RKO (cell line): ENCODE results near the gene SLC44A2.

ENCODE experiments used
- DNase-seq: peaks from one replicate; pipeline ENCODE4 v3.0.0-alpha.2; 2016; ENCODE audit warnings: low spot score

The SLC44A2 gene

DNA sequence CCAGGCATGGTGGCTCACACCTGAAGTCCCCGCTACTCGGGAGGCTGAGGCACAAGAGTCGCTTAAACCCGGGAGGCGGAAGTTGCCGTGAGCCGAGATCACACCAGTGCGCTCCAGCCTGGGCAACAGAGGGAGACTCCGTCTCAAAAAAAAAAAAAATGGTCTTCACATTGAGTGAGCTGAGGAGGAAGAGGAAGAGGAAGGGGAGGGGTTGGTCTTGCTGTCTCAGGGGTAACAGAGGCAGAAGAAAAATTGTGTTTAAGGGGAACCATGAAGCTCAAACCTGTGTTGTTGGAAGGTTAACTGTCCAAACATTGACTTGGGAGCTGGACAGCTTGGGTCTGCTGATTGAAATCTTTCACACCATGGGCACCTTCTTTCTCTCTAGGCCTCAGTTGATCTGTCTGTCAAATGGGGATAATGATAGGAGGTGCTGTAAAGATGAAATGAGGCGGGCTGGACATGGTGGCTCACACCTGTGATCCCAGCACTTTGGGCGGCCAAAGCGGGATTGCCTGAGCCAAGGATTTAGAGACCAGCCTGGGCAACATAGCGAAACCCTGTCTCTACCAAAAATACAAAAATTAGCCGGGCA is 9.8 kb upstream of the SLC44A2 start:
- DNase-seq: no peak

DNA sequence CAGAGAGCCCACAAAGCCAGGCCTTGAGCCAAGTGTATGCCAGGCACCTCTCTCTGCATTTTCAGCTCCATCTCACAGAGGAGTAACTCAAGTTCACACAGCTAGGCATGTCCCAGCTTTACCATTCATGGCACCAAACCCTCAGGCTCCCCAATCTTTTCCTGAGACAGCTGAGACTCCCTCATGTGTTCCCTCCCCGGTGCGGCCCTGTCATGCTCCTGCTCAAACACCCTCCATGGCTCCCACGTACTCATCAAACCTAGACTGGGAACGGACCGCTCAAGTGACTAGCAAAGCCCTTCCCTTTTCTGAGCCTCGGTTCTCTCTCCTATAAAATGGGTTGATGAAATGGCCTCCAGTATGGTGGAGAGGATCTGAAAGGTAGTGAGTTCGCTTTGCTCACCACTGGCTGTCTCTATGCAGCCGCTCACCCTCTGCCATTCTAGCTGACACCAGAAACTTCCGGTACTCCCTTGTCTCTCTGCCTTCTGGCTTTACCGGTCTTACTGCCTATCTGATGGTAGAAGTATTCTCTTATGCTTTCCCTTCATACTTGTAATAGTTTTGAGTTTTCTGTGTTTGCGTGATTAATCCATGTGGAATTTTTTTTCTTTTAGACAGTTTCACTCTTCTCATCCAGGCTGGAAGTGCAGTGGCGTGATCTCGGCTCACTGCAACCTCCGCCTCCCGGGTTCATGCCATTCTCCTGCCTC is 7.8 kb upstream of the SLC44A2 start:
- no peak for DNase-seq

DNA sequence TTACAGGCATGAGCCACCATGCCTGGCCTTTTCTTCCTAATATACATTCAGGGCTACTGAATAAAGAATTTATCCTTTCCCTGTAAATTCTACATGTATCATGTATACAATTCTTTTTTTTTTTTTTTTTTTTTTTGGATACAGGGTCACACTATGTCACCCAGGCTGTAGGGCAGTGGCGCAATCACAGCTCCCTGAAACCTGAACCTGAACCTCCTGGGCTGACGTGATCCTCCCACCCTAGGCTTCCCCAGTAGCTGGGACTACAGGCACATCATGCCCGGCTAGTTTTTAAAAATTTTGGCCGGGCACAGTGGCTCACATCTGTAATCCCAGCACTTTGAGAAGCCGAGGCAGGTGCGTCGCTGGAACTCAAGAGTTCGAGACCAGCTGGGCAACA is 6.5 kb upstream of the SLC44A2 start:
- no peak for DNase-seq

DNA sequence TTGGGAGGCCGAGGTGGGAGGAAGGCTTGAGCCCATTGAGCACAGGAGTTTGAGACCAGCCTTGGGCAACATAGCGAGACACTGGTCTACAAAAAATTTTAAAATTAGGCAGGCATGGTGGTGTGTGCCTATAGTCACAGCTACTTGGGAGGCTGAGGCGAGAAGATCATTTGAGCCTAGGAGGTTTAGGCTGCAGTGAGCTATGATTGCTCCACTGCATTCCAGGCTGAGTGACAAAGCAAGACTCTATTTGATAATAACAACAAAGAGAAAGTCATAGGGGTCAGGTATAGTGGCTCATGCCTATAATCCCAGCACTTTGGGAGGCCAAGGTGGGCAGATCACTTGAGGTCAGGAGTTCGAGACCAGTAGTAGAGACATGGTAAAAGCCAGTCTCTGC is 4.6 kb upstream of the SLC44A2 start:
- no peak for DNase-seq

DNA sequence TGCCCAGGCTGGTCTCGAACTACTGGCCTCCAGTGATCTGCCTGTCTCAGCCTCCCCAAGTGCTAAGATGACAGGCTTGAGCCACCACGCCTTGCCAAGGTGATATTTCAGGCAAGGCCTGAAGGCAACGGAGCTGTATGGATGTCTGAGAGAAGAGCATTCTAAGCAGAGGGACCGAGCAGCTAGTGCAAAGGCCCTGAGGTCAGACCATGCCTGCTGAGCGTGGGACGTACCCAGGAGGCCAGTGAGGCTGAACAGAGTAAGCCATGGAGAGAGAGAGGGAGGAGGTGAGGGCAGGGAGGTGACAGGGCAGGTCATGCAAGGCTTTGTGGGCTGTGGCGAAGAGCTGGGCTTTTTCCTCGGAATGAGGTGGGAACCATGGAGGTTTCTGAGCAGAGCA is 3.4 kb upstream of the SLC44A2 start:
- no peak for DNase-seq

DNA sequence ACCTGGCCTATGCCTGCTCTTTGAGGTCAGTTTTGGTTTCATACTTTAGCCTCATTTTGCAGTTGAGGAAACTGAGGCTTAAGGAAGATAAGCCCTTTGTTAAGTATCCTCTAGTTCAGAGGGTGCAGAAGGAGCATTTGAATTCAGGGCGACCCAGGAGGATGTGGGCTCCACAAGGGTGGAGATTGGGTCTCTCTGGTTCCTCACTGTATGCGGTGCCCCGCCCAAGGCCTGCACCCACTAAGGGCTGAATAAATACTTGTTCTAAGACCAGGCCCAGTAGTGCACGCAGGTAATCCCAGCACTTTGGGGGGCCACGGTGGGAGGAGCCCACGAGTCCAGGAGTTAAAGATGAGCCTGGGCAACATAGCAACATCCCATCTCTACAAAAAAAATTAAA is 768 bp upstream of the SLC44A2 start:
- no peak for DNase-seq

DNA sequence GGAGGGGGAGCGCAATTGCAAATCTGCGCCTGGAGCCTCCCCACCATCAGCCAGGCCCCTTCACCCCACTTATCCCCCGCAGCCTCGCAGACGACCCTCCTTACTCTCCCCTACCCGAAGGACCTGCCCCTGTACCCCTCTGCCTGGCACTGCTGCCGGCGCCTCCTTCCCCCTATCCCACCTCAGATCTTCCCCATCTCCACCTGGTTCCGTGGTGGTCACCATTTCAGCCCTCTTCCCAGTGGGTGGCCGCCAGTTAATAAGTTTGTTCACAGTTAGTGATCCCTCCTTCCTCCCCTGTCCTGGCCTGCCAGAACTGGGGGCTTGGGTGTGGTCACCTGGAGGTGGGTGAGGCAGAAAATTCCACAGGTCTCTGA is 397 bp downstream of the SLC44A2 start:
- DNase-seq: no peak

DNA sequence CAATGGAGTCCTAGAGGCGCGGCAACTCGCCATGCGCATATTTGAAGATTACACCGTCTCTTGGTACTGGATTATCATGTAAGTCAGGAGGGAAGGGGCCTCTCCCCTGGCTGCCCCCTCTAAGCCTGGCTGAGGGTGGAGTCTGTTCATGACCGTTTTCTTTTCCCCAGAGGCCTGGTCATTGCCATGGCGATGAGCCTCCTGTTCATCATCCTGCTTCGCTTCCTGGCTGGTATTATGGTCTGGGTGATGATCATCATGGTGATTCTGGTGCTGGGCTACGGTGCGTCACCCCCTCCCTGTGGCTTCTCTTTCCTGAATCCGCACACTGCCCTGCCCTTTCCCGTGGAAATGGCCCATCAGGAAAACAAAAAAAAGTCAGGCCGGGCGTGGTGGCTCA is 6.5 kb downstream of the SLC44A2 start:
- DNase-seq: no peak

DNA sequence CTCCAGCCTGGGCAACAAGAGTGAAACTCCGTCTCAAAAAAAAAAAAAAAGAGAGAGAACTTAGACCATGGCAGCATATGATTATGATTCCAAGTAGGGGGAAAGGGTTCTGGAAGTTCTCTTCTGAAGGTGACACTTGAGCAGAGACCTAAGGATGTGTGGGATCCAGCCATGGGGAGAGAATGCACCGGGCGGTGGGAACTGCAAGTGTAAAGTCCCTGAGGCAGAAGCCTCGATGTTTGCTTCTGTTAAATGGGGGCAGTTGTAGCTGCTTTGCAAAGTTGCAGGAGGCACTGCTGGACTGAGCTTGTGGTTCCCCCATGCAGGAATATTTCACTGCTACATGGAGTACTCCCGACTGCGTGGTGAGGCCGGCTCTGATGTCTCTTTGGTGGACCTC is 9.1 kb downstream of the SLC44A2 start:
- DNase-seq: no peak

DNA sequence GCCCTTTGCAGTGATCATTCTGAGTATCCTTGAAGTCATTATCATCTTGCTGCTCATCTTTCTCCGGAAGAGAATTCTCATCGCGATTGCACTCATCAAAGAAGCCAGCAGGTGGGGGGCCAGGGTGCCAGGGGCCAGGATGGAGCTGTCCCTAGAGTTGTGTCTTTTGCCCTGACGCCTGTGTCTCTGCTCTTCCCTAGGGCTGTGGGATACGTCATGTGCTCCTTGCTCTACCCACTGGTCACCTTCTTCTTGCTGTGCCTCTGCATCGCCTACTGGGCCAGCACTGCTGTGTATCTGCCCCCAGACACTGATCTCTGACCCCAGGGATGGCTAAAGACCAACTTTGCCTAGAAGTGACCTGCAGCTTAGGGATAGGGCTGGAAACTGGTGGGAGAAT is 9.6 kb downstream of the SLC44A2 start:
- no peak for DNase-seq

DNA sequence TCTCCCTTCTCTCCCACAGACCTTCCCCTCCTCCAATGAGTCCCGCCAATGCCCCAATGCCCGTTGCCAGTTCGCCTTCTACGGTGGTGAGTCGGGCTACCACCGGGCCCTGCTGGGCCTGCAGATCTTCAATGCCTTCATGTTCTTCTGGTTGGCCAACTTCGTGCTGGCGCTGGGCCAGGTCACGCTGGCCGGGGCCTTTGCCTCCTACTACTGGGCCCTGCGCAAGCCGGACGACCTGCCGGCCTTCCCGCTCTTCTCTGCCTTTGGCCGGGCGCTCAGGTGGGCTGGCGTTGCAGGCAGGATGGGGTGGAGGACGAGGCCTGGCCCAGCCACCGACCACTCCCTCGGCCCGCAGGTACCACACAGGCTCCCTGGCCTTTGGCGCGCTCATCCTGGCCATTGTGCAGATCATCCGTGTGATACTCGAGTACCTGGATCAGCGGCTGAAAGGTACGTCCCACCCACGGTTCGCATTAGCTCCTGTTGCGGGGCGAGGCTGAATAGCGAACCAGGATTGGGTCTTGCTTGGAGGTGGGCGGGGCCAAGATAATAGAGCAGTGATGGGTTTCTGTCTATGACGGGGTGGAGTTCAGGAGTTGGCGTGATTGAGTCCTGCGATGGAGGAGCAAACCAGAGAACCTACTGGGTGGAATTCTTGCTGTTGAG is 11.1 kb downstream of the SLC44A2 start:
- no peak for DNase-seq

DNA sequence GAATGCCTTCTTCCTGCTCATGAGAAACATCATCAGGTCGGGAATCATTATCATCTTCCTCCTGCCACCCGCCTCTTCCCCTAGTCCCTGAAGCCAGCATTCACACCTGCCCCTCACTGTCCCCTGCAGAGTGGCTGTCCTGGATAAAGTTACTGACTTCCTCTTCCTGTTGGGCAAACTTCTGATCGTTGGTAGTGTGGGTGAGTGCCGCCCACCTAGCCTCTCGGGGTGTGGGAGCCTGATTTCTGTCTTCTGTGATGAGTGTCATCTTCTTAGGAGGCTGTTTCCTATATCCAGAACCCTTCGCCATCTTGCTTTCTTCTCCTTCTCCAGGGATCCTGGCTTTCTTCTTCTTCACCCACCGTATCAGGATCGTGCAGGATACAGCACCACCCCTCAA is 12.5 kb downstream of the SLC44A2 start:
- no peak for DNase-seq

DNA sequence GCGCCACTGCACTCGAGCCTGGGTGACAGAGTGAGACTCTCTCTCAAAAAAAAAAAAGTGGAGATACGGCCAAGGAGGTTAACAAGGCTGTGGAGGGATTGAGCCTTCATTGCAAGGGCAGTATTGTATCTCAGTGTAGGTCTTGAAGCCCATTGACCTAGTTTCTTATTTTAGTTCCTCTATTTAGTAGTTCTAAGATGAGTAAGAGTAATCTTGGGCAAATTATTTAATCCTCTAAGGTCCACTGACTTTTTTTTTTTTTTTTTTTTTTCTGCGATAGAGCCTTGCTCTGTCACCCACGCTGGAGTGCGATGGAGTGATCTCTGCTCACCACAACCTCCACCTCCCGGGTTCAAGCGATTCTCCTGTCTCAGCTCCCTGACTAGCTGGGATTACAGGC is 14.5 kb downstream of the SLC44A2 start:
- DNase-seq: no peak

DNA sequence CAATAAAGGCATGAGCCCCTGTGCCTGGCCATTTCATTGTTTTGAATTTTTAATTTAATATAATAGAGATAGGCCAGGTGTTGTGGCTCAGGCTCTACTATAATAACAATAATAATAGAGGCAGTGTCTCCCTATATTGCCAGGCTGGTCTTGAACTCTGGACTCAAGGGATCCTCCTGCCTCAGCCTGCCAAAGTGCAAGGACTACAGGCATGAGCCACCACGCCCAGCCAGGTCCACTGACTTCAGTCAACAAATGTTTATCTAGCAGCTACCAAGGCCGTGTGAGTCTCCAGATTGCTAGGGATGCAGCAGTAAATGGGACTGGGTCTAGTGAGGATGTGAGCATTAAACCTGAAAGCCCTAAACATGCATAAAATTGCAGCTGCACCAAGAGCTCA is 15.0 kb downstream of the SLC44A2 start:
- DNase-seq: no peak

DNA sequence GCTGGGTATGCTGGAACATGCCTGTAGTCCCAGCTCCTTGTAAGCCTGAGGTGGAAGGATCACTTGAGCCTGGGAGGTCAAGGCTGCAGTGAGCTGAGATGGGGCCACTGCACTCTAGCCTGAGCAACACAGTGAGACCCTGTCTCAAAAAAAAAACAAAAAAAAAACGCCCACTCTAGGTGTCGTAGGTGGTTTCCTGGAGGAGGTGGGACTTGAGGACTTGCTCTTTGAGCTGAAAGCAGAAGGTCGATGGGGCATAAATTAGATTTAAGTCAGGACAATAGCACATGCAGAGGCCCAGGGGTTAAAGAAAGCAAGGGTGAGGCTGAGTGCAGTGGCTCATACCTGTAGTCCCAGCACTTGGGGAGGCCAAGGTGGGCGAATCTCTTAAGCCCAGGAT is 15.9 kb downstream of the SLC44A2 start:
- no peak for DNase-seq

DNA sequence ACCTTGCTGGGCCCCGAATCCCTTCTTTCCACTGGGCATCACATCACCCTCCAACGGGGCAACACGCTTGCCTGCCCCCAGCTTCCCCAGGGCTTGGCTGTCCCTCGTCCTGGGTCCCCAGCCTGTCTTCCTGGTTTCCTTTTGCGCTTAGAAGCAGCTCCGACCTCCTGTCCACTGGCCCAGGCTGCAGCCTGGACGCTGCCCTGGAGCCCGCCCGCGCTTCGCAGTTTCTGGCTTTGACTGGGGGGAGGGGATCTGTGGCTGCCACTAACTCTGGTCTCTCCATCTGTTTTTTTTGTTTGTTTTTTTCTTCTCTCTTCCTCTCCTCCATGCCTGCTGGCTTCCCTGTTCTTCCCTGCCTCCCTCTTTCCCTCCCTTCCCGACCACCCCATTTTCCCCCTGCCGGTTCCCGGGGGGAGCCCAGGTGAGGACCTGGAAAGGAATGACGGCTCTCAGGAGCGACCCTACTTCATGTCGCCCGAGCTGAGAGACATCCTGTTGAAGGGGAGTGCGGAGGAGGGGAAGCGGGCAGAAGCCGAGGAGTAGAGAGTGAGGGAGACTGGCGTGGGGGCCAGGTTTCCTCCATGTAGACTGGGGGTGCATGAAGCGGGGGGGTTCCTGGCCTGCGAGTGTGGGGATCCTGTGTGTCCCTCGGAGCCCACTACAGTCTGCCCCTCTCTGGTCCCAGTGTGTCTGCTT is 17.3 kb downstream of the SLC44A2 start:
- DNase-seq: no peak

DNA sequence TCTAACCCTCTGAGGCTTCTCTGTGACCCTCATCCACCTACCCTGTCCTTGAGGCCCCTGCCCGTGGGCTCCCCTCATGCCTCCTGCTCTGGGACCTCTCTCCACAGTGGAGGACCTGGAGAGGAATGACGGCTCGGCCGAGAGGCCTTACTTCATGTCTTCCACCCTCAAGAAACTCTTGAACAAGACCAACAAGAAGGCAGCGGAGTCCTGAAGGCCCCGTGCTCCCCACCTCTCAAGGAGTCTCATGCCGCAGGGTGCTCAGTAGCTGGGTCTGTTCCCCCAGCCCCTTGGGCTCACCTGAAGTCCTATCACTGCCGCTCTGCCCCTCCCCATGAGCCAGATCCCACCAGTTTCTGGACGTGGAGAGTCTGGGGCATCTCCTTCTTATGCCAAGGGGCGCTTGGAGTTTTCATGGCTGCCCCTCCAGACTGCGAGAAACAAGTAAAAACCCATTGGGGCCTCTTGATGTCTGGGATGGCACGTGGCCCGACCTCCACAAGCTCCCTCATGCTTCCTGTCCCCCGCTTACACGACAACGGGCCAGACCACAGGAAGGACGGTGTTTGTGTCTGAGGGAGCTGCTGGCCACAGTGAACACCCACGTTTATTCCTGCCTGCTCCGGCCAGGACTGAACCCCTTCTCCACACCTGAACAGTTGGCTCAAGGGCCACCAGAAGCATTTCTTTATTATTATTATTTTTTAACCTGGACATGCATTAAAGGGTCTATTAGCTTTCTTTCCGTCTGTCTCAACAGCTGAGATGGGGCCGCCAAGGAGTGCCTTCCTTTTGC is 18.0 kb downstream of the SLC44A2 start:
- DNase-seq: no peak

DNA sequence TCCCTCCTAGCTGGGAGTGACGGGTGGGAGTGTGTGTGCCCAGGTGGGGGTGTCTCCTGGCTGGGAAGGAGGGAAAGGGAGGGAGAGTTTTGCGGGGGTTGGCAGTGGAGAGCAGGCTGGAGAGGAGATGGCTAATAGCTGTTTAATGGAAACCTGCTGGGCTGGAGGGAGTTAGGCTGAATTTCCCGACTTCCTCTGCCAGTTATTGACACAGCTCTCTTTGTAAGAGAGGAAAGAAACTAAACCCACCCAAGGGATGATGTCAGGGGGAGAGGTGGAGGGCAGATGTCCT is 18.6 kb downstream of the SLC44A2 start:
- no peak for DNase-seq

DNA sequence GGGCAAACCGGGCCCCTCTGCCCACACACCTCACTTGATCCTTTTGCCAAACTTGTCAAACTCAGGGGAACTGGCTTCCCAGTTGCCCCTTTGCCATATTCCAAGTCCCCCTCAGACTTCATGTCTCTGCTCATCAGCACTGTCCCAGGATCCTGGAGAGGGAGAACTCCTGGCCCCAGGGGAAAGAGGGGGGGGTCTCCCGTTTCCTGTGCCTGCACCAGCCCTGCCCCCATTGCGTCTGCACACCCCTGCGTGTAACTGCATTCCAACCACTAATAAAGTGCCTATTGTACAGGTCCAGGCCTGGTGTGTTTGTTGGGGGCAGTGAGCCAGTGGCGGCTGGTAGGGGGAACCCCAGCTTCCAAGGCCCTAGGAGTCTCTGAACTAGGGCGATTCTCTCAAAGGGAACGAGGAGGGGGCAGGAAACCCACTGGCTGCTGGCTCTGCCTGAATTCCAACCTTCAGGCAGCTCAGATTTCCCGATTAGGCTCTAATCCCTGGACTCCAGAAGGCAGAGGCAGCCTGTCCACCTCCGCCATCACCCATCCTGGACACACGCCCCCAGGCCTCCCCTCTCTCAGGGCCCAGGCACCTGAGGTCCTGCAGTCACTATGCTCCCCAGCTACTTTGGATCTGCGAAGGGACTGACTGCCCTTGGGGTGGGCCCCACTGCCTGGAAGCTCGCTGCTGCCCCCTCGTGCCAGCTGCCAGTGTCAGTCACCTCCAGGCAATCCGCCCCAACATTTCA is 19.1 kb downstream of the SLC44A2 start:
- DNase-seq: peak; percentile 80

DNA sequence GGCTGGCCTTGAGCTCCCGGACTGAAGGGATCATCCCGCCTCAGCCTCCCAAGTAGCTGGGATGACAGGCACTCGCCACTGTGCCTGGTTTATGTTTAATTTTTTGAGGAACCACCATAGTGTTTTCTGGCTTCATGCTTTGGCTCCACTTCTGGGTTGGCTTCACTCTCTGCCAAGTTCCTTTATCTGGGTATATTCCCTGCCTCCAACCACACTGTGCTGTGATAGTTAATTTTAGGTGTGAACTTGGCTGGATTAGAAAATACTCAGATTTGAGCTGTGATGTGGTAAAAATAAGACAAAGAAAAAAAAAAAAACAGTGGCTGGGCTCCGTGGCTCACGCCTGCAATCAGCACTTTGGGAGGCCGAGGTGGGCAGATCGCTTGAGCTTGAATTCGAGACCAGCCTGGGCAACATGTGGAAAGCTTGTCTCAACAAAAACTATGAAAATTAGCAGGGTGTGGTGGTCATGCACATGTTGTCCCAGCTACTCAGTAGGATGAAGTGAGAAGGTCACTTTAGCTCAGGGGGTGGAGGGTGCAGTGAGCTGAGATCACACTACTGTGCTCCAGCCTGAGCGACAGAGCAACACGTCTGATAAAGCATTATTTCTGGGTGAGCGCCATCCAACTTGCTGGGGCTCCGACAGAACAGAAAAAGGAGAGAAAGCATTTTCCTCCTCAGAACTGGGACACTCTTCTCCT is 21.3 kb downstream of the SLC44A2 start:
- DNase-seq: no peak

DNA sequence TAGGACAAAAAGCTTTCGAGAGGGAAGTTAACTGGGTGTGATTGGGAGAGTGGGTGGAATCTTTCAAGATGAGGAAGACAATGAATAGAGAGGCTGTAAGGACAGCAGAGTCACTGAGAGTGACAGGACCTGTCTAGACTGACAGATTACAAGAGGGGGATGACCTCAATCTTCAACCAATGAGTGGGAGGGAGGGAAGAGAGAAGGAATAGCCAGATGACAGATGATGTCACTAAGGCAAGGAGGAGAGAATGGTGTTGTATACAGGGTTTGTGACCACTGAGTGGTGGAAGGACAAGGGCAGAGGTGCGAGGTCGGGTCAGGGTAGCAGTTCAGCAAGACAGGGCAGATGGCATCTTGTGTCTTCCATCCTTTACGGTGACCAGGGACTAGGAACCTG is 23.0 kb downstream of the SLC44A2 start:
- DNase-seq: no peak
